Motor neuron (in vitro differentiated cells): ENCODE data around the gene CTTNBP2NL. TPM values are rescaled to one million over a fixed set of nuclear protein-coding genes. Genes with fewer than 3 reads are reported as not detected.

Source experiments
- ATAC-seq, 8 experiments: fragments of 200-7000 bp; cut with Tn5 transposase; replicated peaks in 6 of 8; 2 replicates each; pipeline ENCODE4 v1.8.0; 2021; ENCODE audit warnings: mild to moderate bottlenecking in 8 of 8, moderate library complexity in 8 of 8
- H3K27ac ChIP-seq, 2 donors: fragments of 250-450 bp; sonication (Bioruptor Pico); 2 replicates each; pipeline ENCODE4 v1.9.0; 2021; ENCODE audit warnings: antibody characterized with exemption in 2 of 2, mild to moderate bottlenecking in 2 of 2, moderate library complexity in 1 of 2
- H3K4me1 ChIP-seq, 2 donors: fragments of 250-450 bp; sonication (Bioruptor Pico); replicated peaks in 1 of 2; 2 replicates each; pipeline ENCODE4 v1.6.1; 2021; ENCODE audit warnings: antibody characterized with exemption in 2 of 2, mild to moderate bottlenecking in 2 of 2, moderate library complexity in 1 of 2
- H3K4me3 ChIP-seq, 5 donors: fragments of 250-450 bp; sonication (Bioruptor Pico); 2 replicates each; pipeline ENCODE4 v1.9.0; 2021; ENCODE audit warnings: antibody characterized with exemption in 5 of 5, mild to moderate bottlenecking in 5 of 5, moderate library complexity in 4 of 5
- WGBS, 10 experiments: fragments of 450-650 bp; shearing (Covaris generic); methylation state at CpG; one replicate each; pipeline ENCODE4 v1.0.0; 2022; 5-methylcytosine and 5-hydroxymethylcytosine counted together
- in situ Hi-C, 9 experiments: fragments of 400-800 bp; cut with MboI; loops; one replicate each; pipeline ENCODE4 v1.15.0; 2021; ENCODE audit warnings: low sequenced_read_pairs in 9 of 9, low pct_unique_long_range_greater_than_20kb in 2 of 9; ENCODE audit not compliant: unreplicated experiment in 9 of 9
- total RNA-seq, 8 experiments: library from RNA; unstranded; fragments of 300-600 nt; gene quantifications; 2 replicates each; pipeline versions ENCODE4 v1.2.3 to v1.2.4, GENCODE V29; 2022

The CTTNBP2NL gene, protein sequence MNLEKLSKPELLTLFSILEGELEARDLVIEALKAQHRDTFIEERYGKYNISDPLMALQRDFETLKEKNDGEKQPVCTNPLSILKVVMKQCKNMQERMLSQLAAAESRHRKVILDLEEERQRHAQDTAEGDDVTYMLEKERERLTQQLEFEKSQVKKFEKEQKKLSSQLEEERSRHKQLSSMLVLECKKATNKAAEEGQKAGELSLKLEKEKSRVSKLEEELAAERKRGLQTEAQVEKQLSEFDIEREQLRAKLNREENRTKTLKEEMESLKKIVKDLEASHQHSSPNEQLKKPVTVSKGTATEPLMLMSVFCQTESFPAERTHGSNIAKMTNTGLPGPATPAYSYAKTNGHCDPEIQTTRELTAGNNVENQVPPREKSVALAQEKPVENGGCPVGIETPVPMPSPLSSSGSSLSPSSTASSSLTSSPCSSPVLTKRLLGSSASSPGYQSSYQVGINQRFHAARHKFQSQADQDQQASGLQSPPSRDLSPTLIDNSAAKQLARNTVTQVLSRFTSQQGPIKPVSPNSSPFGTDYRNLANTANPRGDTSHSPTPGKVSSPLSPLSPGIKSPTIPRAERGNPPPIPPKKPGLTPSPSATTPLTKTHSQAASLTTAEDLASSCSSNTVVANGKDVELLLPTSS
- 10 to 100 TPM in 7 of 8 experiments, 1 to 10 TPM in 1; 8.7 to 31.0 (median 25.2) TPM for total RNA-seq

DNA sequence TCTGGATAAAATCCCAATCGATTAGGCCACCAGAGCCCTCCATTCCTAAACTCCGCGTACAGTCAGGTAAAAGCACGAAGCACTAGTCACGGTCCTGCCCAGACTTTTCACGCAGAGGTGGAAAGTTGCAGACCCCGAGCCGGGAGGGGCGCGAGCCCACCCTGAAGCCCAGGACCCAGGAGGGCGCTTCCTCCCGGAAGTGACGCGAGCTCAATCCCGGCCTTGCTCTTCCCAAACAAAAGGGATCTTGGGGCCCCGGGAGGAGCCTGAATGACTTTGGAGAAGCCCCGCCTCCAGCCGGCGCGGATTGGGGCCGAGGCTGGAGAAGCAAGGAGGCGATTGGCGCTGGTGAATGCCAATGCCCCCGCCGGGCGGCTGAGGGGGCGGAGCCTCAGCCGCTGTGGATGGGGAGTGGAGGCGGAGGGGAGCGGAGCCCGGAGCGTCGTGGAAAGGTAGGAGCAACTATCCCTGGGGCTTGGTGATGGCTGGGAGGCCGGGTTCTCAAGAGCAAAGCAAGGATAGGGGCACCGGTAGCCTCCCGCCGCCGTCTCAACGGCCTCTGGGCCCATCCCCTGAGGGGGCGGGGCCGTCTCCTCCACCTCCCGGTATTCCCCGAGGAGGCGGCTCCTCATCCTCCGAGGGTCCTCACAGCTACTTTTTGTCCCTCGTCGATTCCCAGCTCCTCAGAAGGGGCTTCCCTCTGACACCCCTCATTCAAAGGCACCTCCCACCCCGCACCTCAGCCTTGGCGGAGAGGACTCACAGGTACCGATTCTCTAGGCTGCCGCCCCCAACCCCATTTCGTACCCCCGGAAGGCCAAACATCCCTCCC lies at the start of gene CTTNBP2NL:
Gene CTTNBP2NL (plus strand): TSS at position 394 of the 832 bp plus-strand sequence. CDS start 19,952 bp downstream, outside the sequence.
- ATAC-seq: peak; percentile 63 to 96 (median 95)
- WGBS, 10 experiments: 0 to 1% (median 0%) methylated on average over 2 to 33 of the region's 53 CpGs; no CpG with 5 or more reads in 4 of the 10 experiments
- Histone ChIP-seq H3K4me3 (peak within 1 kb of the TSS; percentile 67 to 89 (median 80)), H3K27ac (peak within 1 kb of the TSS; percentile 74 to 76), H3K4me1 (peaks cover 14 to 20% of the 10 kb centered on the region in 2 donors)
- in situ Hi-C loops: loop anchor here in 5 of 9 experiments (10.0 to 25.0 kb wide), 5 partner anchors 69 to 316 kb away; partner anchors contain the start of genes RHOC (in 3 of the 5), CAPZA1 (in 2 of the 5), PPM1J (in 2 of the 5) and ST7L (in 2 of the 5)

GRCh38 chr1:112346801-112347350 lies 49.1 kb upstream of the CTTNBP2NL start:
- ATAC-seq: peak in 2 of 8 experiments; percentile 32 to 41
- H3K4me3 ChIP-seq: no peak overlapping the region
- H3K4me1 ChIP-seq: peaks cover 6 to 11% of the 10 kb centered on the region in 2 donors
- in situ Hi-C loops: loop anchor here in 1 of 9 experiments (25.0 kb wide), 1 partner anchor 560 kb away; no protein-coding TSS in a partner anchor
- H3K27ac ChIP-seq: no peak overlapping the region
- 0 to 82% (median 61%) methylated on average over 1 to 3 of the region's 3 CpGs; no CpG with 5 or more reads in 2 of the 10 experiments for WGBS, 10 experiments

DNA sequence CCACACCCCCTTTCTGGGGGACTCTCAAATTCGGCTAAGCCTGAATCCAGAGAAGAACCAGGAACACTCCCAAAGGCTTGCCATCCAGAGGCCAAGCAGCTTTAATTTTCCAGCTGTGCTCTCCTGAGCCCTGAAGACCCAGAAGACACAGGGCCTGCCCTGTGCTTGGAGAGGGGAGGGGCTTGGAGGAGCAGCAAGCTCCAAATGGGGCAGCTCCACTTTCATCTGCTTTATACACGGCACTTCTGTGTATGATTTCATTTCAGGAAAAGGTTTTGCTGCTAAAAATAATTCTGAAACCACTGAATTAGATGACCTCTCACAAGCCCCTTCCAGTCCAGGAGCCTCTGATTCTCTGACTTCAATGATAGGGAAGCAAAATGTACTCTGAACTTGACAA lies 39.2 kb upstream of the CTTNBP2NL start:
- no peak overlapping the region for H3K27ac ChIP-seq
- peaks cover 2 to 7% of the 10 kb centered on the region in 2 donors for H3K4me1 ChIP-seq
- in situ Hi-C loops: loop anchor here in 2 of 9 experiments (25.0 kb wide), 2 partner anchors 569 to 844 kb away; partner anchors contain the start of genes ADORA3 (in 2 of the 2) and TMIGD3 (in 2 of the 2)
- no peak overlapping the region for H3K4me3 ChIP-seq
- peak in 5 of 8 experiments; percentile 60 to 82 (median 69) for ATAC-seq
- whole genome bisulfite sequencing, 10 experiments: 50 to 100% (median 74%) methylated on average over 1 to 2 of the region's 2 CpGs; no CpG with 5 or more reads in 4 of the 10 experiments

DNA sequence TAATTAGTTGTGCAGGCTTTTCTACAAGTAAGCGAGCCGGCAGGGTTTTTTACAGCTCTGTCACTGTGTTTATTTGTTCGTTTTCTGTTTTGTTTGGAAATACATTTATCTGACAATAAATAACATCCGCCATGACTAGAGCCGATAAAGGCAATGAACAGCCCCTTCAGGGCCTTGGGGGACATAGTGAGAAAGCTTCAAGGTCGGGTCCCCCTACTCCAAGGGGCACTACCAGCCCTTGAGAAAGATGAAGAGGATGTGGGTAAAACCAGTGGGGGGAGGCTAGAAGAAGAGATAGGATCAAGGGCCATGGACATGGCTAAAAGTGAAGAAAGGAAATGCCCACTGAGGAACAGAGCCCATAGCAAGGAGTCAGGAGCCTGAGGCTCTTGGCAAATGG lies 38.5 kb upstream of the CTTNBP2NL start:
- Histone ChIP-seq H3K4me1 (peaks cover 2 to 7% of the 10 kb centered on the region in 2 donors), H3K27ac (no peak overlapping the region), H3K4me3 (no peak overlapping the region)
- in situ Hi-C loops: loop anchor here in 2 of 9 experiments (25.0 kb wide), 2 partner anchors 570 to 845 kb away; partner anchors contain the start of genes ADORA3 (in 2 of the 2) and TMIGD3 (in 2 of the 2)
- WGBS, 10 experiments: 25 to 79% (median 57%) methylated on average over 3 to 6 of the region's 6 CpGs; no CpG with 5 or more reads in 2 of the 10 experiments
- no peak for ATAC-seq

DNA sequence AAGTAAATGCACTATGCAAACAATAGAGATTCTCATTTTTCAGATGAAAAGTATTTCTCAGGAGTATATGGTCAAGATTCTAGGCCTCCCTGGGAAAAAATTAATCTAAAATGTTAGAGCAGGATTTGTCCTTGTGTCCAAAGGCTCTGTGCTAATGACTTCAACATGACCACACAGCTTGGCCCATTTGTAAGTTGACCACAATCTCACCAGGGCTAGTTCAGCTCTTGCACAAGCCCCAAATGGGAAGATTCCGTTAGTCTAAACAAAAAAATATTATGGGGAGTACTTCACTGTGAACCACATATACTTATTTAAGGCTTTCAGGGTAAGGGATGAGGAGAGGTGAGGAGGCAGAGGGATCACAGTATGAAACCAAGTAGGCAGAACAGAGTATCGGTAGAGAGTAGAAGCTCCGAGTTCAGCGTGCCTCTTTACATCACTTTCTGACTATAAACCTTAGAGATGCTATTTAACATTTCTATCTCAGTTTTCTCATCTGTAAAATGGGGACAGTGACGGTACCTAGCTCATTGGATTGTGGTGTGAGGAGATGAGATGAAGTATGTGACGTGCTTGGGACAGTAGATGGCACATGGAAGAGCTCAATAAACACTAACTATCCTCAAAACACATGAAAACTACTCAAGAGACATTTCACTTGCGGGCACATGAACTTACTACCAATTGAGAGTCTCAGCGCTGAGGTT lies 37.8 kb upstream of the CTTNBP2NL start:
- Histone ChIP-seq H3K27ac (no peak overlapping the region), H3K4me3 (no peak overlapping the region), H3K4me1 (peaks cover 2 to 7% of the 10 kb centered on the region in 2 donors)
- 24 to 100% (median 81%) methylated on average over 1 to 8 of the region's 8 CpGs; no CpG with 5 or more reads in 1 of the 10 experiments for WGBS, 10 experiments
- in situ Hi-C loops: loop anchor here in 2 of 9 experiments (25.0 kb wide), 2 partner anchors 571 to 846 kb away; partner anchors contain the start of genes ADORA3 (in 2 of the 2) and TMIGD3 (in 2 of the 2)
- no peak for ATAC-seq

DNA sequence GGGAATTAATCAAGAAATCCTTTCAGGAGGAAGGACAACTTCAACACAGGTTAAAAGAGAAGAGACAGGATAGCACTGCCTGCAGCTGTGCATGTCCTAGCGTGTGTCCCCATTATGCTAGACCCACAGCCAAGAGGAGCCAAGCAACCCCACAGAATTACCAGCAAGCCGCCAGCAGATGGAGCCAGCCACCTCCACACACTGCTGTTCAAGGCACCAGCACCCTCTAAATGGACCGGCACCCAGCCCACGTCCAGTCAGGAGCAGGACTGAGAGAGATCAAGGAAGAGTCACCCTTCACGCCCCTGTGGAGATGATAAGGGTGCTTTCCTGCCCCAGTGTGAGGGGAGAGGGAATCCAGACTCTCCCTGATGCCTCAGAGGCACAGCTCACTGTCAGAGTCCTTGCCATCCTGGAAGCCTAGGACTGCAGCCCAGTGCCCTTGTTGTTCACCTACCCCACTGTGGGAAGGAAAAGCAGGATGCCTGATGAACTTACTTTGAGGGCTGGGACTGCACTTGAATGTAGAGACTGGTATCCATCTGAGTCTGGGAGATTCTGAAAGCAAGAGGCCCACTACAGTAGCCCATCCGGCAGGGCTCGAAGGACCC lies 37.1 kb upstream of the CTTNBP2NL start:
- H3K27ac ChIP-seq: no peak overlapping the region
- in situ Hi-C loops: loop anchor here in 2 of 9 experiments (25.0 kb wide), 2 partner anchors 572 to 847 kb away; partner anchors contain the start of genes ADORA3 (in 2 of the 2) and TMIGD3 (in 2 of the 2)
- H3K4me3 ChIP-seq: no peak overlapping the region
- peak; percentile 56 to 88 (median 68) for ATAC-seq
- H3K4me1 ChIP-seq: peaks cover 2 to 7% of the 10 kb centered on the region in 2 donors
- whole genome bisulfite sequencing, 10 experiments: 0 to 62% (median 22%) methylated on average over 1 to 7 of the region's 7 CpGs; no CpG with 5 or more reads in 3 of the 10 experiments

- in situ Hi-C loops: loop anchor here in 2 of 9 experiments (25.0 kb wide), 2 partner anchors 573 to 848 kb away; partner anchors contain the start of genes ADORA3 (in 2 of the 2) and TMIGD3 (in 2 of the 2)
- H3K4me1 ChIP-seq: peaks cover 2 to 7% of the 10 kb centered on the region in 2 donors
- peak in 3 of 8 experiments; percentile 78 to 85 (median 84) for ATAC-seq
- no peak overlapping the region for H3K27ac ChIP-seq
- no peak overlapping the region for H3K4me3 ChIP-seq
- WGBS, 10 experiments: 3 to 78% (median 73%) methylated on average over 2 to 11 of the region's 11 CpGs; no CpG with 5 or more reads in 1 of the 10 experiments
Measured at GRCh38 chr1:112359961-112360767, 35.9 kb upstream of the CTTNBP2NL start.

DNA sequence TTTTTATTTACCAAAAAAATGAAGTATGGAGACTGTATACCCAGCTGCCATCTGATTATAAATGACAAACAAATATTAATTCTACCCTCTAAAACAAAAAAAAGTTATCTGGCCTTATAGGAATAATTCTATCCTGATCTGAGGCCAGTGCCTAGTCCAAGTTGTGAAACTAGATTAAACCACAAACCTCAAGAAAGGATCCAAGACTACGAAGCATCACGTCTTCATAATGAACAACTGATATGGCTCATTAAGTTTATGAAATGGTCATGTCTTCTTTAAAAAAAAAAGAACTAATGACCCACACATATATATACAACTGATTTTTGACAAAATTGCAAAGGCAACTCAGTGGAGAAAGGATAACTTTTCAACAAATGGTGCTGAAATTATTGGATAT lies 32.4 kb upstream of the CTTNBP2NL start:
- 0 to 100% (median 88%) methylated on average over 2 of the region's 2 CpGs; no CpG with 5 or more reads in 2 of the 10 experiments for whole genome bisulfite sequencing, 10 experiments
- no peak overlapping the region for H3K4me3 ChIP-seq
- H3K4me1 ChIP-seq: peaks cover 0 to 2% of the 10 kb centered on the region in 2 donors
- in situ Hi-C loops: loop anchor here in 2 of 9 experiments (25.0 kb wide), 2 partner anchors 576 to 851 kb away; partner anchors contain the start of genes ADORA3 (in 2 of the 2) and TMIGD3 (in 2 of the 2)
- no peak for ATAC-seq
- no peak overlapping the region for H3K27ac ChIP-seq

DNA sequence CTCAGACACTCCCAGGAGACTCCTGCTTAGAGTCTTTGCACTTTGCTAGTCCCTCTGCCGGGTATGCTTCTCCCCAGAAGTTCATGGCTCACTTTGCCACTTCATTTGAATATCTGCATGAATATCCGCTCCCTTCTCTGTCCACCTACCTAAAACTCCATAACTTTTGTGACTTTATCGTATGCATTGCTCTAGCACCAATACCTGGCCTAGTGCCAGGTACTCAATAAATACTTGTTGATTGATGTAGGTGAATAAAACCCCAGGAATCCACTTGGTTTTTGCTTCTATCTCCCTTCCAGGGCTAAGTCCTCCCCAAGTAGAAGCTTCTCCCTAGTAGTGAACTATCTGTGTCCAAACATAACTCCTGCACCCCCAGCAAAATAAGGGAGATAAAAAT lies 27.8 kb upstream of the CTTNBP2NL start:
- Histone ChIP-seq H3K27ac (no peak overlapping the region), H3K4me1 (no peaks in the 10 kb centered on the region), H3K4me3 (no peak overlapping the region)
- in situ Hi-C loops: loop anchor here in 2 of 9 experiments (25.0 kb wide), 2 partner anchors 581 to 856 kb away; partner anchors contain the start of genes ADORA3 (in 2 of the 2) and TMIGD3 (in 2 of the 2)
- ATAC-seq: no peak
- WGBS, 10 experiments: 0 to 92% (median 75%) methylated on average over 1 to 3 of the region's 3 CpGs
